A204.1 (cell line): ENCODE data around the gene RAB10.
"Not testable (repeated sequence)": the region's sequence is repeated elsewhere in the genome, so short reads cannot be mapped to it uniquely, and the experiment has no call there.

Source experiments
- FAIRE-seq: peaks from 2 replicates; lab custom pipeline; 2012; peaks lifted over from hg19 to GRCh38; lab: Jason Lieb, UNC

Gene RAB10

GRCh38 chr2:26016012-26016705 is 17.7 kb upstream of the RAB10 start:
- FAIRE-seq, result no peak

GRCh38 chr2:26016706-26017045 is 17.2 kb upstream of the RAB10 start:
- FAIRE-seq, result not testable (repeated sequence)

- no peak for FAIRE-seq
Measured at GRCh38 chr2:26017464-26018183, 16.3 kb upstream of the RAB10 start.

- no peak for FAIRE-seq
Measured at GRCh38 chr2:26018184-26019055, 15.5 kb upstream of the RAB10 start.

- no peak for FAIRE-seq
Measured at GRCh38 chr2:26020231-26020640, 13.6 kb upstream of the RAB10 start.

GRCh38 chr2:26024260-26024659 is 9.6 kb upstream of the RAB10 start:
- FAIRE-seq, result no peak

GRCh38 chr2:26025509-26025908 is 8.4 kb upstream of the RAB10 start:
- FAIRE-seq, result no peak

GRCh38 chr2:26028083-26028482 is 5.8 kb upstream of the RAB10 start:
- not testable (repeated sequence) for FAIRE-seq

GRCh38 chr2:26032586-26033269 is 1.2 kb upstream of the RAB10 start:
- FAIRE-seq, result not testable (repeated sequence)

GRCh38 chr2:26033270-26033817 is 540 bp upstream of the RAB10 start:
- no peak for FAIRE-seq

GRCh38 chr2:26034637-26034992 is 731 bp downstream of the RAB10 start:
- no peak for FAIRE-seq

GRCh38 chr2:26035090-26035743 is 1.3 kb downstream of the RAB10 start:
- no peak for FAIRE-seq

- no peak for FAIRE-seq
Measured at GRCh38 chr2:26039603-26040323, 5.9 kb downstream of the RAB10 start.

- FAIRE-seq, result no peak
Measured at GRCh38 chr2:26043109-26043508, 9.2 kb downstream of the RAB10 start.

GRCh38 chr2:26043862-26044696 is 10.2 kb downstream of the RAB10 start:
- FAIRE-seq, result no peak

- no peak for FAIRE-seq
Measured at GRCh38 chr2:26048791-26049190, 14.9 kb downstream of the RAB10 start.

GRCh38 chr2:26049641-26050040 is 15.8 kb downstream of the RAB10 start:
- no peak for FAIRE-seq

GRCh38 chr2:26052740-26053139 is 18.9 kb downstream of the RAB10 start:
- FAIRE-seq, result no peak

- no peak for FAIRE-seq
Measured at GRCh38 chr2:26054598-26055348, 20.9 kb downstream of the RAB10 start.
